Vagina (tissue), 2 donors: ENCODE data around the gene IFNLR1.

Experiments
- POLR2A ChIP-seq, 2 donors: fragments of 450-650 bp; IDR thresholded peaks; one replicate each; pipeline ENCODE4 v1.6.1; 2017; ENCODE audit warnings: antibody characterized with exemption in 2 of 2, mild to moderate bottlenecking in 2 of 2, moderate library complexity in 2 of 2
- POLR2AphosphoS5 ChIP-seq, 2 donors: sonication (generic); formaldehyde crosslinking; IDR thresholded peaks; one replicate each; pipeline ENCODE4 v1.9.0; 2017; ENCODE audit warnings: antibody characterized with exemption in 2 of 2, mild to moderate bottlenecking in 2 of 2, low read depth in 1 of 2; ENCODE audit not compliant: insufficient read depth in 1 of 2
- TF ChIP-seq, protein P1 (sequence below), 3 experiments: fragments of 450-650 bp in 2 of 3; fragments of 200-600 bp in 1 of 3; sonication (generic) in 1 of 3; IDR thresholded peaks; one replicate each; pipeline ENCODE4 v1.5.1; 2017 to 2019; ENCODE audit warnings: antibody characterized with exemption in 3 of 3, mild to moderate bottlenecking in 2 of 3, moderate library complexity in 2 of 3

DNA sequence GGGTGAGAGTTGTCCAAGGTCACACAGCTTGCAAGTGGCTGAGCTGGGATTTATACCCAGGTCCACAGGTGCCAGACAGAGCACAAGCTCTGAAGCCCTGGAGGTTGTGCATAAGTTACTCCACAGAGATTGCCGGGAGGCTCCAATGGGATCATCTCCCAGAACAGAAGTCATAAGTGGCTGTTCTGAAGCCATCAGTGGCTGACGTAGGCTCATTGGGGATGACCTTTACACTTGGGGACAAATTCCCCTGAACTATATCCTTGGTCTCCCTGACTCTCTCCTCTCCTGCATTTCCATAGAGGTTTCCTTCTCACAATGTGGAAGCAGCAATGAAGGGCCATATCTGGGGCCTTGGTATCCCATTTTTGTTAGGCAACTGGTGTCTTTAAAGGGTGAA, 37.0 kb upstream of the IFNLR1 start:
- TF ChIP-seq, protein P1, sequence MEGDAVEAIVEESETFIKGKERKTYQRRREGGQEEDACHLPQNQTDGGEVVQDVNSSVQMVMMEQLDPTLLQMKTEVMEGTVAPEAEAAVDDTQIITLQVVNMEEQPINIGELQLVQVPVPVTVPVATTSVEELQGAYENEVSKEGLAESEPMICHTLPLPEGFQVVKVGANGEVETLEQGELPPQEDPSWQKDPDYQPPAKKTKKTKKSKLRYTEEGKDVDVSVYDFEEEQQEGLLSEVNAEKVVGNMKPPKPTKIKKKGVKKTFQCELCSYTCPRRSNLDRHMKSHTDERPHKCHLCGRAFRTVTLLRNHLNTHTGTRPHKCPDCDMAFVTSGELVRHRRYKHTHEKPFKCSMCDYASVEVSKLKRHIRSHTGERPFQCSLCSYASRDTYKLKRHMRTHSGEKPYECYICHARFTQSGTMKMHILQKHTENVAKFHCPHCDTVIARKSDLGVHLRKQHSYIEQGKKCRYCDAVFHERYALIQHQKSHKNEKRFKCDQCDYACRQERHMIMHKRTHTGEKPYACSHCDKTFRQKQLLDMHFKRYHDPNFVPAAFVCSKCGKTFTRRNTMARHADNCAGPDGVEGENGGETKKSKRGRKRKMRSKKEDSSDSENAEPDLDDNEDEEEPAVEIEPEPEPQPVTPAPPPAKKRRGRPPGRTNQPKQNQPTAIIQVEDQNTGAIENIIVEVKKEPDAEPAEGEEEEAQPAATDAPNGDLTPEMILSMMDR (IDR thresholded peaks at IDR 0.05): no peak
- TF ChIP-seq POLR2A (IDR thresholded peaks at IDR 0.05) (no peak), POLR2AphosphoS5 (IDR thresholded peaks at IDR 0.05; ENCODE audit: insufficient read depth in 1 of 2, low read depth in 1 of 2) (no peak)
